ENCODE measurements around the gene AUTS2.

GRCh38 chr7:70406950-70407209 is 808.6 kb downstream of the AUTS2 start:
- no peak for TF ChIP-seq POLR2A (IDR thresholded peaks at IDR 0.05)
- TF ChIP-seq, protein P1, sequence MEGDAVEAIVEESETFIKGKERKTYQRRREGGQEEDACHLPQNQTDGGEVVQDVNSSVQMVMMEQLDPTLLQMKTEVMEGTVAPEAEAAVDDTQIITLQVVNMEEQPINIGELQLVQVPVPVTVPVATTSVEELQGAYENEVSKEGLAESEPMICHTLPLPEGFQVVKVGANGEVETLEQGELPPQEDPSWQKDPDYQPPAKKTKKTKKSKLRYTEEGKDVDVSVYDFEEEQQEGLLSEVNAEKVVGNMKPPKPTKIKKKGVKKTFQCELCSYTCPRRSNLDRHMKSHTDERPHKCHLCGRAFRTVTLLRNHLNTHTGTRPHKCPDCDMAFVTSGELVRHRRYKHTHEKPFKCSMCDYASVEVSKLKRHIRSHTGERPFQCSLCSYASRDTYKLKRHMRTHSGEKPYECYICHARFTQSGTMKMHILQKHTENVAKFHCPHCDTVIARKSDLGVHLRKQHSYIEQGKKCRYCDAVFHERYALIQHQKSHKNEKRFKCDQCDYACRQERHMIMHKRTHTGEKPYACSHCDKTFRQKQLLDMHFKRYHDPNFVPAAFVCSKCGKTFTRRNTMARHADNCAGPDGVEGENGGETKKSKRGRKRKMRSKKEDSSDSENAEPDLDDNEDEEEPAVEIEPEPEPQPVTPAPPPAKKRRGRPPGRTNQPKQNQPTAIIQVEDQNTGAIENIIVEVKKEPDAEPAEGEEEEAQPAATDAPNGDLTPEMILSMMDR (IDR thresholded peaks at IDR 0.05), result no peak
- TF ChIP-seq POLR2AphosphoS5 (IDR thresholded peaks at IDR 0.05), result no peak
